Activated naive CD8-positive, alpha-beta T cell treated with anti-CD3 and anti-CD28 coated beads for 36 hours (primary cell): Measurements from ENCODE around the gene GPR152. TPM values are rescaled to one million over a fixed set of nuclear protein-coding genes. Genes with fewer than 3 reads are reported as not detected.
"Not testable (repeated sequence)": the region's sequence is repeated elsewhere in the genome, so short reads cannot be mapped to it uniquely, and the experiment has no call there.

Experiments used
- DNase-seq: peaks from one replicate; pipeline ENCODE4 v3.0.0; 2021
- H3K27ac Mint-ChIP-seq: one replicate; pipeline ENCODE4 v1.8.0; 2022; ENCODE audit warnings: mild to moderate bottlenecking, moderate library complexity, mixed read lengths
- H3K27me3 Mint-ChIP-seq: one replicate; pipeline ENCODE4 v1.8.0; 2022; ENCODE audit warnings: mild to moderate bottlenecking, mixed read lengths
- H3K36me3 Mint-ChIP-seq: one replicate; pipeline ENCODE4 v1.8.0; 2021; ENCODE audit warnings: mild to moderate bottlenecking, mixed read lengths
- H3K4me1 Mint-ChIP-seq: one replicate; pipeline ENCODE4 v1.8.0; 2021; ENCODE audit warnings: mixed read lengths
- H3K4me3 Mint-ChIP-seq: one replicate; pipeline ENCODE4 v1.8.0; 2022; ENCODE audit warnings: mild to moderate bottlenecking, moderate library complexity, mixed read lengths
- H3K9me3 Mint-ChIP-seq: one replicate; pipeline ENCODE4 v1.8.0; 2022; ENCODE audit warnings: mixed read lengths
- total RNA-seq, 2 experiments: library from RNA; stranded (reverse); gene quantifications; one replicate each; pipeline ENCODE4 v1.2.3, GENCODE V29; 2021

GPR152 gene
- total RNA-seq, 2 experiments from 2014 or later, result not detected

DNA sequence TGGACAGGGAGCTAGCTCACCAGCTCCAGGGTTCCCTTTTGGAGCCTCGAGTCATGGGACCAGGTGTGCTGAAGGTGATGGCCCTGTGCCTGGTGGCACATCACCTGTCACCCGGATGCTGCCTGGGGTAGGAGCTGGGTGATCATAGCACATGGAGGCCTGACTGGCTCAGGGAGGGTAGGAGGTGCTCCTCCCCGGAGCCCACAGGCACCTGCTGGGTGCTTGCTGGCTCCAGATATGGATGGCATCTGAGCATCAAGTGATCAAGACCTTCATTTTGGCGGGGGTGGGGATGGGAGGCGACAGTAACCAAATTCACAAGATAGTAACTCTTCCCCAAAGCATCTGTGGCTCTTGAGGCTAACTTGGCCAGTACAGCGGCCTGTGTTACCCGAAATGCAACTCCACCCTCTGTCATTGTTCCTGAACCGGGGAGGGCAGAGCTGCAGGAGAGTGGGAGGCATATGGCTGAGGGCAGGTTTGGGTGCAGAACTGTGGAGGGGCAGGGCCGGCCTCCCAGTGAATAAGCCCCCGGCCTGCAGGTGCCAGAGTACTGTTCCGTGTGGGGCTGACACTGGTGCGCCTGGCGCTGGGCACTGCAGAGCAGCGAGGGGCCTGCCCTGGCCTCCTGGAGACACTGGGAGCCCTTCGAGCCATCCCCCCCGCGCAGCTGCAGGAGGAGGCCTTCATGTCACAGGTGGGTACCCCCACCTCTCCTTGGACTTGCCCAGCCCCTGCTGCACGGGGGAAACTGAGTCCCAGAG is 43.9 kb downstream of the GPR152 start:
- Mint-ChIP-seq H3K9me3 (no peaks in the 10 kb centered on the region), H3K36me3 (peaks cover 41% of the 10 kb centered on the region), H3K27me3 (no peaks in the 10 kb centered on the region), H3K4me3 (peak overlapping the region; percentile 90), H3K4me1 (peaks cover 66% of the 10 kb centered on the region), H3K27ac (peak overlapping the region; percentile 96)
- no peak for DNase-seq

DNA sequence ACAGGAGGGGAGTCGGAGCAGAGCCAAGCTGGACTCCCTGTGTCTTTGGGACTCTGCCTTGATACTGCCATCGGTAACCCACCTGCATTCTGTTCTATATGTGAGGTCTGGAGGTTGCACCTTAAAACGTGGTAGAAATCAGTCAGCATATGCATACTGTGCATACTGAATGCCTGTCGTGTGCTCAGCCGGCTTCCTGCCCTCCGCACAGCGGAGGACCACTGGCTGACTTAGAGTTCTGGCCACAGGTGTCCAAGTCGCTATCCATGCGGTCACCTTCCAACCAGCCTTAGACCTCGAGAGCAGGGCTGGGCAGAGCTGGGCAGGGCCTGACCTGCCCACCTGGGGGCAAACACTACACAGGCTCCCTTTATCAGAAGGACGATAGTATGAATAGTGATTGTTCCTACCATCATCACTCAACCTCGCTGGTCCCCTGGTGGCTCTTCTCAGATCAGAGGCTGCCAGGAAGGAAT is 44.8 kb downstream of the GPR152 start:
- peak overlapping the region; percentile 90 for H3K4me3 Mint-ChIP-seq
- peaks cover 67% of the 10 kb centered on the region for H3K4me1 Mint-ChIP-seq
- H3K27me3 Mint-ChIP-seq, result no peaks in the 10 kb centered on the region
- no peak for DNase-seq
- peak overlapping the region; percentile 96 for H3K27ac Mint-ChIP-seq
- no peaks in the 10 kb centered on the region for H3K9me3 Mint-ChIP-seq
- peaks cover 41% of the 10 kb centered on the region for H3K36me3 Mint-ChIP-seq

DNA sequence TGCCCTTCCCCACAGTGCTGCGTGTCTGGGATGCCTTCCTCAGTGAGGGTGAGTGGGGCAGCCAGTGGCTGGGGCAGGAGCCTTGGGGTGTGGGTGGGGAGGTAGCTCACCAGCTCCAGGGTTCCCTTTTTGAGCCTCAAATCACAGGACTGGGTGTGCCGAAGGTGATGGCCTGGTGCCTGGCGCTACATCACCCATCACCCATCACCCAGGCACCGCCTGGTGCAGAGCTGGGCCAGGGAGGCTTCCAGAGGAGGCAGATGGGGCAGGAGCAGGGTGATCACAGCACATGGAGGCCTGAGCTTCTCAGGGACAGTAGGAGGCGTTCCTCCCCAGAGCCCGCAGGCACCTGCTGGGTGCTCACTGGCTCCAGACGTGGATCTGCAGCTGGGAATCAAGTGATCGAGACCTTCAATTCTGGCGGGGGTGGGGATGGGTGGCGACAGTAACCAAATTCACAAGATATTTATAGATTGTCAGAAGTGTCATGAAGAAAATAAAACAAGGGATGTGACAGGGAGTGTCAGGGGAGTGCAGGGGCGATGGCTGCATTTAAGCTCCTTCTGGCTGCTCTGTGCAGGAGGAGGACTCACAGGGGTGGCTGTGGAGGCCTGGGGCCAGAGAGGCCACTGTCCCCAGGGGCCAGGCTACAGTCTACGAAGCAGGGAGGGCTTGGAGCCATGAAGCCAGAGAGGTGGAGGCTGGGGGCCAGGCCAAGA is 45.4 kb downstream of the GPR152 start:
- H3K36me3 Mint-ChIP-seq, result peaks cover 41% of the 10 kb centered on the region

DNA sequence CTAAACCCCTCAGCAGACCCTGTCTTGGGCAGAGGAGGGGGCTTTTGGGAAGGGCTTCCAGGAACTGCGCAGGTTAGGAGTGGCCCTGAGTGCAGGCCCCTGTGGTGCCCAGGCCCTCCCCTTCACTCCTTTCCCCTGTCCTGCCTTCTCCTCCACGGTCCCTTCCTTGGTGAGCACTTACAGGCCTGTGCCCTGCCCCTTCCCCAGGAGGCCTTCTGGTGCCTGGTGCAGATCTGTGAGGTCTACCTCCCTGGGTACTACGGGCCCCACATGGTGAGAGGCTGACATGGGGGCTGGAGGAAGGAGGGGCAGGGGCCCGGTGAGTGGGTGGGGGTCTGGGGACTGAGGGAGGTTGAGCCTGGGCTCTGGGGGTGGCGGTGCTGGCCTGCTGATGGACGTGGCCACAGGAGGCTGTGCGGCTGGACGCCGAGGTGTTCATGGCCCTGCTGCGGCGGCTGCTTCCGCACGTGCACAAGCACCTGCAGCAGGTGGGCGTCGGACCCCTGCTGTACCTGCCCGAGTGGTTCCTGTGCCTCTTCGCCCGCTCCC is 46.0 kb downstream of the GPR152 start:
- H3K36me3 Mint-ChIP-seq, result peaks cover 41% of the 10 kb centered on the region
- H3K4me1 Mint-ChIP-seq, result peaks cover 58% of the 10 kb centered on the region
- H3K9me3 Mint-ChIP-seq, result no peaks in the 10 kb centered on the region
- peak overlapping the region; percentile 90 for H3K4me3 Mint-ChIP-seq
- peak overlapping the region; percentile 96 for H3K27ac Mint-ChIP-seq
- H3K27me3 Mint-ChIP-seq, result no peaks in the 10 kb centered on the region
- DNase-seq, result no peak

More for the DNA sequence above, 45.4 kb downstream of the GPR152 start:
- DNase-seq, result no peak
- Mint-ChIP-seq H3K27ac (peak overlapping the region; percentile 96), H3K27me3 (no peaks in the 10 kb centered on the region), H3K9me3 (no peaks in the 10 kb centered on the region), H3K4me1 (peaks cover 65% of the 10 kb centered on the region), H3K4me3 (peak overlapping the region; percentile 90)

- H3K4me3 Mint-ChIP-seq, result peak overlapping the region; percentile 90
- H3K27me3 Mint-ChIP-seq, result no peaks in the 10 kb centered on the region
- H3K27ac Mint-ChIP-seq, result peak overlapping the region; percentile 96
- no peak for DNase-seq
- H3K9me3 Mint-ChIP-seq, result no peaks in the 10 kb centered on the region
- H3K36me3 Mint-ChIP-seq, result peaks cover 42% of the 10 kb centered on the region
- H3K4me1 Mint-ChIP-seq, result peaks cover 53% of the 10 kb centered on the region
Observed at GRCh38 chr11:67405688-67406339, 46.7 kb downstream of the GPR152 start.

DNA sequence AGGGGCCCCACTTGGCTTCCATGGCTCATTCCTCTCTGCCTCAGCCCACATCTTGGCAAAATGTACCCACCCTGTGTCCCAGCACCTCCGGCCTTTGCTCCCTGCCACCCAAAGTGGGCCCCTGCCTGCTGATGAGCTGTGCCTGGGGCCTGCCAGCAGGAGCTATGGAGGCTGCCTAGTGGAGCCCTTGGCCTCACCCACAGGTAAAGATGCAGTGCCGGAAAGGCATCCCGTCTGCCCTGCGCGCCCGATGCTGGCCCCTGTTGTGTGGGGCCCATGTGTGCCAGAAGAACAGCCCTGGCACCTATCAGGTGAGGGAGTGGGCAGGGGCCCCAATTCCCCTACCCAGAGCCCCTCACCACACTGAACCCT is 47.3 kb downstream of the GPR152 start:
- H3K27ac Mint-ChIP-seq, result peak overlapping the region; percentile 96
- peak; percentile 52 for DNase-seq

GRCh38 chr11:67404515-67405195 is 47.9 kb downstream of the GPR152 start:
- H3K4me1 Mint-ChIP-seq, result peaks cover 50% of the 10 kb centered on the region
- no peaks in the 10 kb centered on the region for H3K27me3 Mint-ChIP-seq
- peaks cover 45% of the 10 kb centered on the region for H3K36me3 Mint-ChIP-seq
- peak; percentile 57 for DNase-seq
- H3K9me3 Mint-ChIP-seq, result no peaks in the 10 kb centered on the region
- H3K4me3 Mint-ChIP-seq, result peak overlapping the region; percentile 90
- H3K27ac Mint-ChIP-seq, result peak overlapping the region; percentile 96

More for the DNA sequence above, 47.3 kb downstream of the GPR152 start:
- Mint-ChIP-seq H3K4me3 (peak overlapping the region; percentile 90), H3K4me1 (peaks cover 54% of the 10 kb centered on the region), H3K27me3 (no peaks in the 10 kb centered on the region), H3K9me3 (no peaks in the 10 kb centered on the region), H3K36me3 (peaks cover 46% of the 10 kb centered on the region)

DNA sequence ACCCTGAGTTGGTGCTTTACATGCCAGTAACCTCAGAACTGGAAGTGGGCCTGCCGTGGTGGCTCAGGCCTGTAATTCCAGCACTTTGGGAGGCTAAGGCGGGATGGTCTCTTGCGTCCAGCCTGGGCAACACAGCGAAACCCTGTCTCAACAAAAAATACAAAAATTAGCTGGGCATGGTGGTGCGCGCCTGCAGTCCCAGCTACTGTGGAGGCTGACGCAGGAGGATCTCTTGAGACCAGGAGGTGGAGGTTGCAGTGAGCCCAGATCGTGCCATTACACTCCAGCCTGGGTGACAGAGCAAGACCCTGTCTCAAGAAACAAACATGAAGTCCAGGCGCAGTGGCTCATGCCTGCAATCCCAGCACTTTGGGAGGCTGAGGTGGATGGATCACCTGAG is 49.4 kb downstream of the GPR152 start:
- Mint-ChIP-seq H3K36me3 (peaks cover 45% of the 10 kb centered on the region), H3K4me3 (peak overlapping the region; percentile 90), H3K4me1 (peaks cover 49% of the 10 kb centered on the region), H3K27ac (peak overlapping the region; percentile 96)
- not testable (repeated sequence) for H3K27me3 Mint-ChIP-seq, DNase-seq, H3K9me3 Mint-ChIP-seq

DNA sequence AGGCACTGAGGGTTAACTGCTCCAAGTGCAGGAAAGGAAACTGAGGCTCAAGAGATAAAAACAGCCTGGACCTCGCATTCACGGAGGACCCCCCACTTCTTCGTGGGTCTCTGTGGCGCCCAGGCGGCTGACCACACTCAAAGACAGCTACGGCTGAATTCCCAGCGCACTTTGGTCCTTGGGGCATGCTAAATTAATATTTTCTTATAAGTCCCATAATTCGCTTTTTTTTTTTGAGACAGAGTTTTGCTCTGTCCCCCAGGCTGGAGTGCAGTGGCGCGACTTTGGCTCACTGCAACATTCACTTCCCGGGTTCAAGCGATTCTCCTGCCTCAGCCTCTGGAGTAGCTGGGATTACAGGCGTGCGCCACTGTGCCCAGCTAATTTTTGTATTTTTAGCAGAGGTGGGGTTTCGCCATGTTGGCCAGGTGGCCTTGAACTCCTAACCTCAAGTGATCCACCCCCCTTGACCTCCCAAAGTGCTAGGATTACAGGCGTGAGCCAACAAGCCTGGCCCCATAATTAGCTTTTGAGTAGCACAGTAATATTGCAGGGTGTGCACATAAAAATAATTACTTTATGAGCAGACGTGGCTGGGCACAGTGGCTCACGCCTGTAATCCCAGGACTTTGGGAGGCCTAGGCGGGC is 50.2 kb downstream of the GPR152 start:
- not testable (repeated sequence) for DNase-seq, H3K27me3 Mint-ChIP-seq, H3K9me3 Mint-ChIP-seq
- peak overlapping the region; percentile 96 for H3K27ac Mint-ChIP-seq
- H3K36me3 Mint-ChIP-seq, result peaks cover 46% of the 10 kb centered on the region
- H3K4me3 Mint-ChIP-seq, result peak overlapping the region; percentile 90
- H3K4me1 Mint-ChIP-seq, result peaks cover 47% of the 10 kb centered on the region

DNA sequence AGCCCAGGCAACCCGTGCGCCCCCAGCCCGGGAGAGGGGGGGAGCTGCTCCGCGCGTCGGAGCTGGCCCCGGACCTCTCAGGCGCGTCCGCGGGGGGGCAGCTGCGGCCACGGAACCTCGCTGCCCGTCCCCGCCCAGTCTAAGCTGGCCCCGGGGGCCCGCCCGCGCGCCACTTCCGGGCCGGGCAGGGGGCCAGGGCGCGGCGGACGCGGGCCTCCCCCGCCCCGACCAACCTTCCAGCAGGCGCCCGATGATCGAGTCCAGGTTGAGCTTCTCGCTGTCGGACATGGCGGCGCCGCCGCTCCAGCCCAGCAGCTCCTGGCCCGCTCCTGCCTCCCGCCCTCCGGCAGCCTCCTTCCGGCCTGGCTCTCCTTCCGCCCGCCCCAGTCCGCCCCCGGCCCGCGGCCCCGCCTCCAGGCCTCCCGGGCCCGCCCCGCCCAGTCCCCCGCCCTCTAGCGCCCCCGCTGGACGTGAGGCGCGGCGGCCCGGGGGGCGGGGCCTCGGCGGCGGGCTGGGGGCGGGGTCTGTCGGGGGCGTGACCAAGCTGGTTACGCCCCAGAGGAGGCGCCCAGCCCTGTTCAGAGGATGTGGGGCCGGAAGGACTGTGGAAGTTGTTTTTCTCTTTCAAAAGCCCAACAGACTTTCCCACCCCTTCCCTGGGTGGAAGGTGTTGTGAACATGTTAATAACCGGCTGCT is 50.9 kb downstream of the GPR152 start, which contains the start of gene PPP1CA:
Gene PPP1CA (minus strand): TSS at position 364 of the 697 bp plus-strand sequence. CDS start 76 bp downstream, at position 288.
- peaks cover 44% of the 10 kb centered on the region for H3K36me3 Mint-ChIP-seq
- H3K4me3 Mint-ChIP-seq, result peak within 1 kb of the TSS; percentile 90
- peak; percentile 93 for DNase-seq
- peaks cover 48% of the 10 kb centered on the region for H3K4me1 Mint-ChIP-seq
- H3K27me3 Mint-ChIP-seq, result no peaks in the 10 kb centered on the region
- peak within 1 kb of the TSS; percentile 96 for H3K27ac Mint-ChIP-seq
- H3K9me3 Mint-ChIP-seq, result no peaks in the 10 kb centered on the region

Other genes with a start within 250 kb of the GPR152 start
- gene GRK2, start 186.3 kb downstream of the GPR152 start, total RNA-seq, result 100 to 1,000 TPM; 211 to 219 TPM
- 10 to 100 TPM; 52.0 to 55.7 TPM for gene ANKRD13D, start 163.4 kb downstream of the GPR152 start, total RNA-seq
- 1 to 10 TPM; 4.6 to 4.7 TPM for gene SSH3, start 149.2 kb downstream of the GPR152 start, total RNA-seq
- 10 to 100 TPM; 28.5 to 28.6 TPM for gene POLD4, start 99.2 kb downstream of the GPR152 start, total RNA-seq
- under 1 TPM; 0.31 to 0.56 TPM for gene CLCF1, start 79.1 kb downstream of the GPR152 start, total RNA-seq
- 10 to 100 TPM; 31.2 to 33.7 TPM for gene RAD9A, start 60.7 kb downstream of the GPR152 start, total RNA-seq
- gene PPP1CA, start 50.9 kb downstream of the GPR152 start, total RNA-seq, result 100 to 1,000 TPM; 262 to 269 TPM
- 100 to 1,000 TPM; 117 to 121 TPM for gene TBC1D10C, start 48.6 kb downstream of the GPR152 start, total RNA-seq
- 1 to 10 TPM; 3.1 to 3.7 TPM for gene CARNS1, start 37.1 kb downstream of the GPR152 start, total RNA-seq
- gene RPS6KB2, start 24.2 kb downstream of the GPR152 start, total RNA-seq, result 10 to 100 TPM; 64.9 to 67.7 TPM
- 100 to 1,000 TPM; 110 to 117 TPM for gene PTPRCAP, start 15.0 kb downstream of the GPR152 start, total RNA-seq
- gene CORO1B, start 9.3 kb downstream of the GPR152 start, total RNA-seq, result 100 to 1,000 TPM; 293 to 310 TPM
- gene CABP4, start 2.6 kb upstream of the GPR152 start, total RNA-seq, result under 1 TPM; 0.27 to 0.28 TPM
- 10 to 100 TPM; 43.7 to 45.8 TPM for gene TMEM134, start 16.5 kb upstream of the GPR152 start, total RNA-seq
- 100 to 1,000 TPM; 107 to 112 TPM for gene AIP, start 30.3 kb upstream of the GPR152 start, total RNA-seq
- 10 to 100 TPM; 52.7 to 56.4 TPM for gene PITPNM1, start 52.6 kb upstream of the GPR152 start, total RNA-seq
- 10 to 100 TPM; 49.7 to 50.5 TPM for gene CDK2AP2, start 55.4 kb upstream of the GPR152 start, total RNA-seq
- not detected for gene CABP2, start 70.7 kb upstream of the GPR152 start, total RNA-seq
- 100 to 1,000 TPM; 452 to 465 TPM for gene GSTP1, start 131.1 kb upstream of the GPR152 start, total RNA-seq
- gene NDUFV1, start 154.2 kb upstream of the GPR152 start, total RNA-seq, result 100 to 1,000 TPM; 317 to 321 TPM
- gene NUDT8, start 177.2 kb upstream of the GPR152 start, total RNA-seq, result 10 to 100 TPM; 30.2 to 31.0 TPM
- not detected for gene TBX10, start 187.0 kb upstream of the GPR152 start, total RNA-seq
- gene ACY3, start 198.0 kb upstream of the GPR152 start, total RNA-seq, result under 1 TPM; 0.27 to 0.70 TPM
- not detected for gene ALDH3B2, start 221.9 kb upstream of the GPR152 start, total RNA-seq